ENCODE results near the gene AFG1L.

The AFG1L gene

GRCh38 chr6:108464418-108465097 is 169.7 kb downstream of the AFG1L start:
- DNase-seq: no peak

- DNase-seq: no peak
Measured at GRCh38 chr6:108465098-108465495, 170.2 kb downstream of the AFG1L start.

- DNase-seq: no peak
Measured at GRCh38 chr6:108468346-108468745, 173.5 kb downstream of the AFG1L start.

- no peak for DNase-seq
Measured at GRCh38 chr6:108469316-108469715, 174.5 kb downstream of the AFG1L start.

GRCh38 chr6:108473197-108473596 is 178.3 kb downstream of the AFG1L start:
- DNase-seq: no peak

- no peak for DNase-seq
Measured at GRCh38 chr6:108476376-108476775, 181.5 kb downstream of the AFG1L start.

- no peak for DNase-seq
Measured at GRCh38 chr6:108476847-108477430, 182.1 kb downstream of the AFG1L start.

- DNase-seq: no peak
Measured at GRCh38 chr6:108482559-108482958, 187.7 kb downstream of the AFG1L start.

- no peak for DNase-seq
Measured at GRCh38 chr6:108484016-108484415, 189.2 kb downstream of the AFG1L start.

GRCh38 chr6:108489699-108490098 is 194.8 kb downstream of the AFG1L start:
- no peak for DNase-seq

GRCh38 chr6:108492131-108492766 is 197.4 kb downstream of the AFG1L start:
- no peak for DNase-seq

- no peak for DNase-seq
Measured at GRCh38 chr6:108494434-108494833, 199.6 kb downstream of the AFG1L start.

GRCh38 chr6:108497883-108498282 is 203.0 kb downstream of the AFG1L start:
- DNase-seq: no peak

- no peak for DNase-seq
Measured at GRCh38 chr6:108501559-108501958, 206.7 kb downstream of the AFG1L start.

GRCh38 chr6:108502832-108503231 is 208.0 kb downstream of the AFG1L start:
- no peak for DNase-seq

- no peak for DNase-seq
Measured at GRCh38 chr6:108507316-108507715, 212.5 kb downstream of the AFG1L start.

- DNase-seq: no peak
Measured at GRCh38 chr6:108510461-108511319, 215.8 kb downstream of the AFG1L start.

GRCh38 chr6:108518714-108519576 is 224.1 kb downstream of the AFG1L start:
- no peak for DNase-seq

- DNase-seq: no peak
Measured at GRCh38 chr6:108521616-108522107, 226.8 kb downstream of the AFG1L start.

GRCh38 chr6:108523697-108524096 is 228.8 kb downstream of the AFG1L start:
- DNase-seq: no peak

- no peak for DNase-seq
Measured at GRCh38 chr6:108524528-108525248, 229.8 kb downstream of the AFG1L start.
